NCI-H2227 treated with DMSO at 0.1 percent for 48 hours (cell line): ENCODE data around the gene ANKS1B.
A peak's percentile ranks its signal among the peaks of the same experiment; 100 is the strongest.
"Not testable (repeated sequence)": the region's sequence is repeated elsewhere in the genome, so short reads cannot be mapped to it uniquely, and the experiment has no call there.

Experiments used
- DNase-seq: peaks from one replicate; lab custom pipeline; 2025; lab: John Stamatoyannopoulos, UW

Gene ANKS1B

DNA sequence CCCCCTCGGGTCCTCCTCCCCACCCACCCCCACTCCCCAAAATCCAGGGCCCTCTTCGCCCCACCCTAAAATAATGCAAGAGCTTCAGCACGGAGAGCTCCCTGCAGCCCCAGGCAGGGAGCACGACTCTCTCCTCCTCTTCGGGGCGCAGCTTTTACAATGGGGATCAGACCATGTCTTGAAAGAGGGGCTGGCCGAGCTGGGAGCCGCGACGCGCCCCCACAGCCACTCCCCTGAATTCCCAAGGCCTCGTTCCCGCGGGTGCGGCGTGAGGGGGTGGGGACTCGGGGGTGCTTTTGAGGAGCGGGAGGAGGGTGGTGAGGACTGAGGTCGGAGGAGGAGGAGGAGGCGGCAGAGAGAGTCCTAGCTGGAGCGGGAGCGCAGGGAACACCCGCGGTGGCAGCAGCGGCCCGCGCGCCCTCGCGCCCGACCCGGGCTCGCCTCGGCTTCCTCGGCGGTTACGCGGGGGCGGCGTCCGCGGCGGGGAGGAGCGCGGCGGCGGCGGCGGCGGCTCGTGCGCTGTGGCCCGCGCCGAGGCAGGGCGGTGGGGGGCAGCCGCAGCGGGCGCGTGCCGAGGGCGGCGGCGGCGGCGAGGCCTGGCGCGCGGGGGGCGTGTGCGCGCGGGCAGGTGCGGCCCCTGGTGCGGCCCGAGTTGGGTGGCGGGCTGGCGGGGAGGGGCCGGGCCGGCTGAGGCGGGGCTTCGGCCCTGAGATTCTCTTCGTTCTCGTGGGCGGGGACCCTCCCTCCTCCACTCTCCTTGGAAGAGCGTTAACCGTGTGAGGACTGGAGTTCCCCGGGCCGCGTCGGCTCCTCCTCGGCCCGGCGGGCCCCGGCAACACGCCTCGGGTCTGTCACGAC is at the start of gene ANKS1B:
Gene ANKS1B, minus strand, starts transcription at position 666 of the 858 bp plus-strand sequence. CDS start 699 bp downstream, outside the sequence.
- DNase-seq, result peak; percentile 83

DNA sequence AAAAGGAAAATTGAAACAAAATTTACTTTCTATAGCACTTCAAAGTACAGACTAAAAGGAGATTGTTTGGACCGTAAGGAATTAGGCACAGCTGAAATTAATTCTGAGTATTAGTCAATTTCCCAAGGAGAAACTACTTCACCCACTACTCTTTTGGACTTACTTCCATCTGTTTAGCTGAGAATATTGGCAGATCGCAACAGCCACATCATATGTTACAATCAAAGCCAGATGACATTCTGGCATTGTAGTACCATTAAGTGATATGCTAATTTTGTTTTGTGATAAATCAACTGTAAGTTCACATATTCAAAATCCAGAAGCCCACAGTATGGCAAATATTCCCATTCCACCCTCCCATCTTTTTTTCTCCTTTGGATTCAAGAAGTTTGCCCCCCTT is 47.1 kb upstream of the ANKS1B start:
- DNase-seq, result no peak

GRCh38 chr12:100027671-100028070 is 42.9 kb upstream of the ANKS1B start:
- DNase-seq, result no peak

DNA sequence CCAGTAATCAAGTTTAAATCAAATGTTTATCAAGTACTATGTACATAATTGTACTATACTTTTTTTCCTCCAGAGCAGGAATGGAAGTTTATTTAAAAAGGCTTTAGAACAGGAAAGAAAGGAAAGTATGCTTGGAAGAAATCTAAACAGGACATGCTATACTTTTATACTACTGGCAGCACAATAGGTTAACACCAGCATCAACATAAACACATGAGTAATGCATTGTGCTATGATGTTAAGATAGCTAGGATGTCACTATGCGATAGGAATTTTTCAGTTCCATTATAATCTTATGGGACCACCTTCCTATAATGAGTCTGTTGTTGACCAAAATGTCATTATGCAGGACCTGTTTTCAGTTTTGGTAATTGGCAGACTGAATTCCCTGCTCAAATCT is 41.5 kb upstream of the ANKS1B start:
- DNase-seq, result no peak

DNA sequence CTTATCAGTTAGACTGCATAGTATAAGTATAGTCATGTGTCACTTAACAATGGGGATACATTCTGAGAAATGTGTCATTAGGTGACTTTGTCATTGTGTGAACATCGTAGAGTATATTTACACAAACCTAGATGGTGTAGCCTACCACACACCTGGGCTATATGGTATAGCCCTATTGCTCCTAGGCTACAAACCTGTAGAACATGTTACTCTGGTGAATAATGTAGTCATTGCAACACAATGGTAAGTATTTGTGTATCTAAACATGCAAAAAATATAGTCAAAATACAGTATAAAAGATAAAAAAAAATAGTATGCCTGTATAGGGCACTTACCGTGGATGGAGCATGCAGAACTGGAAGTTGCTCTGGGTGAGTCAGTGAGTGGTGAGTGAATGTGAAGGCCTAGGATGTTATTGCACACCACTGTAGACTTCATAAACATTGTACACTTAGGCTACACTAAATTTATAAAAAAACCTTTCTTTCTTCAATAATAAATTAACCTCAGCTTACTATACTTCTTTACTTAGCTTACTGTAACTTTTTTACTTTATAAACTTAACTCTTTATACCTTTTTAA is 40.3 kb upstream of the ANKS1B start:
- no peak for DNase-seq

DNA sequence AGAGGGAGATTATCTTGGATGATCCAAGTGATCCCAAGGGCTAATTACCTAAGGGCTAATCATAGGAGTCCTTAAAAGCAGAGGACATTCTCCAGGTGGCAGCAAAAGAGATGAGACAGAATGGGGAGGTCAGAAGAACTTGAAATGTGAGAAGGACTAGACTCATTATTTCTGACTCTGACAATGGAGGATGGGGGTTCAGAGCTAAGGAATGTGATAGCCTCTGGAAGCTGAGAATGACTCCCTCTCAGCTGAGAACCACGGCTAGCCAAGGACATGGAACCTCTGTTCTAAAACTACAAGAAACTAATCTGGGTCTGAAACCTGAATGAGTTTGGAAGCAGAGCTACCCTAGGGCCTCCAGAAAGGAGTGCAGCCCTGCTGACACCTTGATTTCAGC is 35.6 kb upstream of the ANKS1B start:
- DNase-seq, result no peak

DNA sequence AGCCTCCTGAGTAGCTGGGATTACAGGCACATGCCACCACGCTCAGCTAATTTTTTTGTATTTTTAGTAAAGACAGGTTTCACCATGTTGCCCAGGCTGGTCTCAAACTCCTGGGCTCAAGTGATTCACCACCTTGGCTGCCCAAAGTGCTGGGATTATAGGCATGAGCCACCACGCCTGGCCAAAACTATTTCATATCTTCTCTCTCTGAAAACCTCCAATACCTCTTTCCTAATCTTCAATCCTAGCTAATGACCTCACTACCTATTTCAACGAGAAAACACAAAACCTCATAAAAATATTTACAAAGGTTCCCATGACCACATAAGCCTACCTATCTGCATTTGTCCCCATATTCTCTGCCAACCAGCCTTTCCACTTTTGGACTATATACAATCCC is 32.3 kb upstream of the ANKS1B start:
- no peak for DNase-seq

DNA sequence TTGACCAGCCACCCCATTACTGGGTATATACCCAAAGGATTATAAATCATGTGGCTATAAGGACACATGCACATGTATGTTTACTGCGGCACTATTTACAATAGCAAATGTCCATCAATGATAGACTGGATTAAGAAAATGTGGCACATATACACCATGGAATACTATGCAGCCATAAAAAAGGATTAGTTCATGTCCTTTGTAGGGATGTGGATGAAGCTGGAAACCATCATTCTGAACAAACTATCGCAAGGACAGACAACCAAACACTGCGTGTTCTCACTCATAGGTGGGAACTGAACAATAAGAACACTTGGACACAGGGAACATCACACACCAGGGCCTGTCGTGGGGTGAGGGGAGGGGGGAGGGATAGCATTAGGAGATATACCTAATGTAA is 31.6 kb upstream of the ANKS1B start:
- not testable (repeated sequence) for DNase-seq

- DNase-seq, result not testable (repeated sequence)
Observed at GRCh38 chr12:100005846-100006245, 21.1 kb upstream of the ANKS1B start.

DNA sequence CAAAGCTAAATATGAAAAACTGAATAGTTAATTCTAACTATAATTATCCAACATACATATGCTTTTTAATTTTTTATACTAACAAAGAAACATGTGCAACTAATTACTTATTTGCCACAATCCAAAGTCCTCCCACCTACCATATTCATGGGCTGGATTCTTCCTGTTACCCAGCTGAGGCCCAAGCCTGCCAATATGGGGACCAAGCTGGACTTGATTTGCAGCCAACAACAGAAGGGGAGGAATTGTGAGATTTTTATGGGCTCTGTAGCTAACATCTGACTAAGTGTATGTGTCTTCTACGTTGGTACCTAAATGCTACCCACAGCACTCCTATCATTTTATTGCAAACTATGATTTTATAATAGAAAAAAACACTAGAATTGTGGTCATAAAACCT is 13.1 kb upstream of the ANKS1B start:
- no peak for DNase-seq

DNA sequence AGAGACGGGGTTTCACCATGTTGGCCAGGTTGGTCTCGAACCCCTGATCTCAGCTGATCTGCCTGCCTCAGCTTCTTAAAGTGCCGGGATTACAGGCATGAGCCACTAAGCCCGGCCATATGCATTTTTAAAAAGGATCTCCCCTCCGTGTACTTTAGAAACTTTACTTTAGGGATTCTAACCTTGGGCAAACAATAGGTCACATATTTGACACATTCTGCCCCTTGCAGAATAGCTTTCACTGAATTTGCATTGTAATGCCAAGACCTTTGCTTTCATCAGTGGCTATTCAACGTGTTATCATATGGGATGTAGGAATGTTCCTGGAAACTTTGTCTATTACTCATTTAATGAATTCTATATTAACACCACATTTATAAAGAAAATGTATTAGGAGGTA is 11.4 kb upstream of the ANKS1B start:
- no peak for DNase-seq

- no peak for DNase-seq
Observed at GRCh38 chr12:99985631-99986030, 895 bp upstream of the ANKS1B start.

DNA sequence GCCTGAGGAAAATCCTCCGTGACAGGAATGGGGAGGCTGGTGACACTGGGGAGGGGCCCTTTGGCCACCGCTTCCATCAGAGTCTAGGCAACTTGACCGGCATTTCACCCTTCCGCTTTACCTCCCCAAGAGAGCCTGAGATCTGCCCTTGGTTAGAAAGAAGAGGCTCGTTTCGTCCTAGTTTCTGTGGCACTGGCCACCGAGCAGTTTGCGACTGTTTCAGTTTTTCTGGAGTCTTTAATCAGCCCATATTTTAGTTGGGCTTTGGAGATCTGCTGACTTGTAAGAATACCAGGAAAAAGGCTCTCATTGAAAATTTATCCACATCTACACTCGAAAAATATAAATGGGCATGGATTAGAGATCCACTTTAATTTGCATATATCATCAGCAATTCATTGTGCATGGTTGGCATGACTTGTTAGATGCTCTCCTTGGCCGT is 414 bp upstream of the ANKS1B start:
- DNase-seq, result no peak

GRCh38 chr12:99983456-99984258 is 1.1 kb downstream of the ANKS1B start:
- DNase-seq, result peak; percentile 31

DNA sequence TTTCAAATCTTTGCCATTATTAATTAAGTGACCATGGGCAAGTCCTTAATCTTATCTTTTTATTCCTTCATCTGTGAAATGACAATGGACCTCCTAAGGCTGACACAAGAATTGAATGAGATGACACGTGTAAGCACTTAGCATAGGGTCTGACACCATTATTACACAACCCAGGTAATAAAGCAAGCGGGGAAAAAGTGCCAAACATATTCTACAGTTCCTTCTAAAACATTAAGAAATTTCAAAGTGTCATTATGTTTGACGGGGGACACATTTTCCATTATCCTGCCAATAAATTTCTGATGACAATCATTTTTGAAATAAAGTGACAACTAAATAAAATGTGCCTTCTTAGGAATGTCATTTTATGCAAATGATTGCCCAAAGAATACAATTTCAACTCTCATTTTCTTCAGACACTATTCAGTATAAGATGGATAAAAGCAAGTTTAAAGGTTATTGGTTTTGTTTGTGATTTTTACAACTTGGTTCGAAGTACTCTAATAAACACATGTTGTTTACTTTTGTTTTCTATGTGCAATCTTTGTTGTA is 3.0 kb downstream of the ANKS1B start:
- DNase-seq, result no peak

DNA sequence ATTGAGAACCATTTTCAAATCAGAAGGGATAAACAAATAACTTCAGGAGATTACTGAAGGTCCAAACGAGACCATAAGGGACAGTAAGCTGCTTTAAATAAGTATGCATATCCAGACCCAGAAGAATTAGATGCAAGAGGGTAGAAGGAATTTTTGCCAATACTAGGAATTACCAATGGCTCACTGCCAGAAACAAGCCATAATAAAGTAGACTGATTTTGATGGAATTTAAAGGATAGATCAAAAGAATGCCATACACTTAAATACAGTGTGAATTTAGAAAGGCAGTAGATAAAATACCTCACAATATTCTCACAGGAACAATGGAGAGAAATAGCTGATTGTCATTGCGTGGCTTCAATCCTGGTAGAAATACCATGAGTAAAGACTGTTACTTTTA is 5.3 kb downstream of the ANKS1B start:
- DNase-seq, result no peak

- no peak for DNase-seq
Observed at GRCh38 chr12:99978152-99978551, 6.6 kb downstream of the ANKS1B start.

DNA sequence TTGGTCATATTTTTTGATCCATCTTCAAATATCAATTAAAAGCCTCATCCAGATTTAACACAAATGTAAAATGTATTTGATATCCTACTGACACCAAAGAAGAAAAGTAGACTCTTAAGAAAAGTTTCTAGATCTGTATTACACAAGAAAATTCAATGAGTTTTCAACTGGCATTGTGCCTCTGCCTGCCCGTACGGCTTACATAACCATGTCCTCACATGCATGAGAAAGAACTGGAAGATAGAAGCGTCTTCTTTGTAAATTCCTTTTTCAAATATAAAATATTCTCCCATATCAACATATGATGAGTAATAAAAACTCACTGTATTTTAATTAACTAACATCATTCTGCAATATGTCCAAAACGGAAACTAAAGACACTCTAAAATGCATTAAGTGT is 7.2 kb downstream of the ANKS1B start:
- no peak for DNase-seq

GRCh38 chr12:99976762-99977161 is 8.0 kb downstream of the ANKS1B start:
- DNase-seq, result no peak

DNA sequence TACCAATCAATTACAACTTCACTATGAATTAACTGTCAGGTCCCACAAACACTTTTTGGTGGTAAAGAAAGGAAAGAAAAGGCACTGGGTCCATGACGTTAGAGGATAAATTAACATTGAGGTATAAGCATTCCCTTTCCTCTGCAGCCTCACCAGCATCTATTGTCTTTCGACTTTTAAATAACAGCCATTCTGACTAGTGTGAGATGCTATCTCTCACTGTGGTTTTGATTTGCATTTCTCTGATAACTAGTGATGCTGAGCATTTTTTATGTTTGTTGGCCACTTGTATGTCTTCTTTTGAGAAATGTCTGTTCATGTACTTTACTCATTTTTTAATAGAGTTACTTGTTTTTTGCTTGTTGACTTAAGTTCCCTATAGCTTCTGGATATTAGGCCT is 9.4 kb downstream of the ANKS1B start:
- DNase-seq, result no peak

- DNase-seq, result no peak
Observed at GRCh38 chr12:99974146-99974545, 10.6 kb downstream of the ANKS1B start.

DNA sequence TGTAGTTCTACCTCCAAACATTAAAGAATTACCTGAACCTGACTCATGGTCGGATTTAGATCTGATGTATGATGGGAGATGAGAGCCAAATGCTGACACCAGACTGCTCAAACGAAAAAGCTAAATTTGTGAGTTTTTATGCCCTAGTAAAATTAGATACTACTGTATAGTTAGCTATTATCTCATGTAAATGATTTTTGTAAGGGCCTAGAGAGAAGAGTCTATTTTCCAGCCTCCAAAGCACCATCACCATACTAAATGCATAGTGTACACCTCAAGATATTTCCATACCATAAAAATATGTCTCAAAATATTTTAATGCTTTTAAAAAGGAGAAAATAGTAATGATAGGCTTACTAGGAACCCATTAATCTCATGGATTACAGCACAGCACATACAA is 18.3 kb downstream of the ANKS1B start:
- no peak for DNase-seq
